CD4-positive, alpha-beta T cell (primary cell): ENCODE data around the gene SPDYE17. TPM values are rescaled to one million over a fixed set of nuclear protein-coding genes. Genes with fewer than 3 reads are reported as not detected.
"Not testable (repeated sequence)": the region's sequence is repeated elsewhere in the genome, so short reads cannot be mapped to it uniquely, and the experiment has no call there.

ENCODE experiments used
- ATAC-seq: fragments of 200-7000 bp; cut with Tn5 transposase; one replicate; pipeline ENCODE4 v1.10.0; 2022; ENCODE audit warnings: mild to moderate bottlenecking; ENCODE audit not compliant: poor library complexity
- CTCF ChIA-PET: fragments of 350-600 bp; sonication (Branson Sonifier 250); formaldehyde crosslinking; loops from one replicate; lab custom pipeline; 2021; ENCODE audit warnings: antibody characterized with exemption, inconsistent platforms; lab: Charles Lee
- POLR2A ChIA-PET: fragments of 350-600 bp; sonication (Branson Sonifier 250); formaldehyde crosslinking; loops from one replicate; lab custom pipeline; 2021; ENCODE audit warnings: antibody characterized with exemption, inconsistent platforms; lab: Charles Lee
- DNase-seq, 14 experiments: peaks; one replicate each; pipeline ENCODE4 v3.0.0-alpha.2; 2013 to 2020; ENCODE audit warnings: mixed read lengths in 2 of 14
- H3K27ac ChIP-seq, 2 donors: one replicate each; pipeline versions ENCODE4 v1.5.1 to v1.7.0; 2013; ENCODE audit warnings: low read length in 2 of 2, low read depth in 1 of 2, mild to moderate bottlenecking in 1 of 2
- H3K27me3 ChIP-seq, 2 experiments: 1 replicate in 1 of 2; 2 replicates in 1 of 2; pipeline versions ENCODE4 v1.6.1 to v1.7.0; 2013; ENCODE audit warnings: low read length in 2 of 2, control low read depth in 1 of 2, mild to moderate bottlenecking in 1 of 2, moderate library complexity in 1 of 2; ENCODE audit not compliant: insufficient read depth in 2 of 2, control insufficient read depth in 1 of 2
- H3K36me3 ChIP-seq: one replicate; pipeline ENCODE4 v1.6.1; 2013; ENCODE audit warnings: low read length, control low read depth; ENCODE audit not compliant: insufficient read depth
- H3K4me1 ChIP-seq: one replicate; pipeline ENCODE4 v1.6.1; 2013; ENCODE audit warnings: low read length, control low read depth; ENCODE audit not compliant: insufficient read depth
- H3K4me3 ChIP-seq: one replicate; pipeline ENCODE4 v1.5.1; 2013; ENCODE audit warnings: mild to moderate bottlenecking, low read length, moderate library complexity
- H3K9me3 ChIP-seq, 2 experiments: 1 replicate in 1 of 2; 2 replicates in 1 of 2; pipeline versions ENCODE4 v1.6.1 to v1.7.0; 2013; ENCODE audit warnings: low read length in 2 of 2, mild to moderate bottlenecking in 2 of 2, control low read depth in 1 of 2, moderate library complexity in 1 of 2; ENCODE audit not compliant: control insufficient read depth in 1 of 2, insufficient read depth in 1 of 2
- H3K27ac Mint-ChIP-seq: one replicate; pipeline ENCODE4 v1.8.0; 2020; ENCODE audit warnings: mixed read lengths
- H3K27me3 Mint-ChIP-seq: one replicate; pipeline ENCODE4 v1.8.0; 2021; ENCODE audit warnings: mixed read lengths
- H3K36me3 Mint-ChIP-seq: one replicate; pipeline ENCODE4 v1.8.0; 2021; ENCODE audit warnings: low read depth, mixed read lengths
- H3K4me1 Mint-ChIP-seq: one replicate; pipeline ENCODE4 v1.8.0; 2021; ENCODE audit warnings: low read depth, mixed read lengths
- H3K4me3 Mint-ChIP-seq: one replicate; pipeline ENCODE4 v1.8.0; 2020; ENCODE audit warnings: mild to moderate bottlenecking, mixed read lengths
- H3K9me3 Mint-ChIP-seq: one replicate; pipeline ENCODE4 v1.8.0; 2020; ENCODE audit warnings: mixed read lengths
- intact Hi-C, 2 experiments: fragments of 100-400 bp; cut with DNase I in 1 of 2; cut with micrococcal nuclease in 1 of 2; formaldehyde crosslinking; loops; one replicate each; pipeline versions ENCODE4 v1.15.1 to v1.9.0; 2023 to 2025; cut with DNase I, micrococcal nuclease
- total RNA-seq, 174 experiments: library from RNA in 2 of 174; stranded (reverse) in 2 of 174; gene quantifications; one replicate each; pipeline ENCODE4 v1.2.3 and lab custom pipeline; 2021 to 2026

SPDYE17 gene
- total RNA-seq, 2 experiments from 2014 or later = not detected

DNA sequence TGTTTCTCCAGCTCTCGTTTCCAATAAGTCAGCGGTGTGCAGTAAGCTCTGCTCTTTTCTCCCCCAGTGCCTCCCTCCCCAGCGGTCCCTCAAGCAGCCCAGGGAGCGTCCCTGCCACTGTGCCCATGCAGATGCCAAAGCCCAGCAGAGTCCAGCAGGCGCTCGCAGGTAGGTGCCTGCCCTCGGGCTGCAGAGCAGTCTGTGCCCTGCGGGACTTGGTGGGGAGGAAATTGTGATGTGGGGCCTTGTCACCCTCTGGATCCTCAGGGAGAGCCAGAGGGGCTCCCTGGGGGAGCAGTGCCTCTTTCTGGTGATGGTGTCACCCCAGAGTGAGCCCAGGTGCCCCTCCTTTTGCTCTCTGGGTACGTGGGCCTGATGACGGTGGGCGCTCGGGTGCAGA, 42.0 kb downstream of the SPDYE17 start:
- H3K27ac ChIP-seq, CTCF ChIA-PET, POLR2A ChIA-PET: not testable (repeated sequence)

GRCh38 chr7:76985924-76986717, 46.0 kb downstream of the SPDYE17 start:
- DNase-seq, H3K27me3 Mint-ChIP-seq, H3K4me3 Mint-ChIP-seq, CTCF ChIA-PET, H3K27ac ChIP-seq, H3K36me3 Mint-ChIP-seq, H3K36me3 ChIP-seq, ATAC-seq, POLR2A ChIA-PET, H3K4me3 ChIP-seq, intact Hi-C loops, H3K27ac Mint-ChIP-seq, H3K27me3 ChIP-seq, H3K9me3 ChIP-seq, H3K9me3 Mint-ChIP-seq, H3K4me1 Mint-ChIP-seq, H3K4me1 ChIP-seq: not testable (repeated sequence)

More for the DNA sequence above, 42.0 kb downstream of the SPDYE17 start:
- not testable (repeated sequence) for H3K4me1 ChIP-seq, ATAC-seq, H3K27me3 ChIP-seq, H3K9me3 Mint-ChIP-seq, H3K4me3 ChIP-seq, H3K27me3 Mint-ChIP-seq, H3K27ac Mint-ChIP-seq, H3K4me3 Mint-ChIP-seq, DNase-seq, H3K9me3 ChIP-seq, H3K36me3 Mint-ChIP-seq, H3K4me1 Mint-ChIP-seq, H3K36me3 ChIP-seq
- intact Hi-C loops = loop anchor here in 1 of 2 experiments (10.0 kb wide), 1 partner anchor 485 kb away; no protein-coding TSS in a partner anchor

- H3K27ac ChIP-seq, H3K4me3 ChIP-seq, H3K9me3 ChIP-seq, H3K27me3 Mint-ChIP-seq, CTCF ChIA-PET, H3K4me3 Mint-ChIP-seq, H3K27ac Mint-ChIP-seq, intact Hi-C loops, H3K36me3 ChIP-seq, H3K4me1 Mint-ChIP-seq, DNase-seq, H3K4me1 ChIP-seq, POLR2A ChIA-PET, H3K9me3 Mint-ChIP-seq, H3K27me3 ChIP-seq: not testable (repeated sequence)
- H3K36me3 Mint-ChIP-seq = peaks cover 15% of the 10 kb centered on the region
- peak; percentile 91 for ATAC-seq
These were observed 47.4 kb downstream of the SPDYE17 start for GRCh38 chr7:76984784-76985136.

- CTCF ChIA-PET, H3K9me3 Mint-ChIP-seq, DNase-seq: not testable (repeated sequence)
These were observed 48.0 kb downstream of the SPDYE17 start for GRCh38 chr7:76983937-76984783.

GRCh38 chr7:76983333-76983732, 48.8 kb downstream of the SPDYE17 start:
- CTCF ChIA-PET = not testable (repeated sequence)

More at GRCh38 chr7:76983937-76984783, 48.0 kb downstream of the SPDYE17 start:
- H3K4me1 ChIP-seq, H3K36me3 ChIP-seq, H3K27me3 ChIP-seq, H3K27ac ChIP-seq, ATAC-seq, POLR2A ChIA-PET, H3K4me3 Mint-ChIP-seq, intact Hi-C loops, H3K9me3 ChIP-seq, H3K27me3 Mint-ChIP-seq, H3K4me3 ChIP-seq, H3K27ac Mint-ChIP-seq, H3K4me1 Mint-ChIP-seq: not testable (repeated sequence)
- H3K36me3 Mint-ChIP-seq = peaks cover 15% of the 10 kb centered on the region

GRCh38 chr7:76982501-76982900, 49.7 kb downstream of the SPDYE17 start:
- H3K4me3 ChIP-seq, POLR2A ChIA-PET, H3K4me1 ChIP-seq, H3K27ac ChIP-seq, H3K27ac Mint-ChIP-seq, H3K36me3 ChIP-seq, CTCF ChIA-PET, H3K4me1 Mint-ChIP-seq, H3K4me3 Mint-ChIP-seq, intact Hi-C loops, DNase-seq, ATAC-seq, H3K27me3 ChIP-seq, H3K9me3 Mint-ChIP-seq, H3K9me3 ChIP-seq, H3K27me3 Mint-ChIP-seq: not testable (repeated sequence)
- H3K36me3 Mint-ChIP-seq = peaks cover 15% of the 10 kb centered on the region

More at GRCh38 chr7:76983333-76983732, 48.8 kb downstream of the SPDYE17 start:
- H3K27me3 ChIP-seq, H3K27ac ChIP-seq, DNase-seq, POLR2A ChIA-PET, H3K4me1 Mint-ChIP-seq, ATAC-seq, H3K27me3 Mint-ChIP-seq, H3K9me3 Mint-ChIP-seq, H3K9me3 ChIP-seq, H3K36me3 ChIP-seq, H3K4me1 ChIP-seq, intact Hi-C loops, H3K4me3 ChIP-seq, H3K27ac Mint-ChIP-seq, H3K4me3 Mint-ChIP-seq: not testable (repeated sequence)
- H3K36me3 Mint-ChIP-seq = peaks cover 15% of the 10 kb centered on the region
